Activated CD4-positive, alpha-beta T cell treated with anti-CD3 and anti-CD28 coated beads, Interleukin-2, Interleukin-4, amounts not matched to agents 100 ng/mL and 50 ng/mL, durations not matched to agents 16 hours and 8 hours (primary cell): ENCODE data around the gene ZNG1F.
"Not testable (repeated sequence)": the region's sequence is repeated elsewhere in the genome, so short reads cannot be mapped to it uniquely, and the experiment has no call there.

Experiments used
- DNase-seq: peaks from one replicate; pipeline ENCODE4 v3.0.0-alpha.2; 2020; ENCODE audit warnings: low spot score

The ZNG1F gene

GRCh38 chr9:41086215-41086614, 102.9 kb downstream of the ZNG1F start:
- DNase-seq, result not testable (repeated sequence)

GRCh38 chr9:41082358-41082757, 106.8 kb downstream of the ZNG1F start:
- not testable (repeated sequence) for DNase-seq
